ENCODE results near the gene HHIP.

DNA sequence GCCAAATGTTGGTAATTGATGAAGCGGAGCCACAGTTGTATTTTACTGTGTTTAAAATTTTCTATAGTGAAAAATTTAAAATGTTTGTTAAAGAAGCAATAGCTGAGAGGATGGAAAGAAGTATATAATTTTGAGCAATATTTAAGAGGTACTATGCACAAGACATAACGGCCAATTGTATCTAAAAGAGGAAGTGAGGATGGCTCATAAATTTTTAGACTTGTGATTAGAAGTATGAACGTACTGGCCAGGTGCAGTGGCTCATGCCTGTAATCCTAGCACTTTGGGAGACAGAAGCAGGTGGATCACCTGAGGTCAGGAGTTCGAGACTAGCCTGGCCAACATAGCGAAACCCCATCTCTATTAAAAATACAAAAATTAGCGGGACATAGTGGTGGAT is 12.7 kb upstream of the HHIP start:
- TF ChIP-seq, protein P1, sequence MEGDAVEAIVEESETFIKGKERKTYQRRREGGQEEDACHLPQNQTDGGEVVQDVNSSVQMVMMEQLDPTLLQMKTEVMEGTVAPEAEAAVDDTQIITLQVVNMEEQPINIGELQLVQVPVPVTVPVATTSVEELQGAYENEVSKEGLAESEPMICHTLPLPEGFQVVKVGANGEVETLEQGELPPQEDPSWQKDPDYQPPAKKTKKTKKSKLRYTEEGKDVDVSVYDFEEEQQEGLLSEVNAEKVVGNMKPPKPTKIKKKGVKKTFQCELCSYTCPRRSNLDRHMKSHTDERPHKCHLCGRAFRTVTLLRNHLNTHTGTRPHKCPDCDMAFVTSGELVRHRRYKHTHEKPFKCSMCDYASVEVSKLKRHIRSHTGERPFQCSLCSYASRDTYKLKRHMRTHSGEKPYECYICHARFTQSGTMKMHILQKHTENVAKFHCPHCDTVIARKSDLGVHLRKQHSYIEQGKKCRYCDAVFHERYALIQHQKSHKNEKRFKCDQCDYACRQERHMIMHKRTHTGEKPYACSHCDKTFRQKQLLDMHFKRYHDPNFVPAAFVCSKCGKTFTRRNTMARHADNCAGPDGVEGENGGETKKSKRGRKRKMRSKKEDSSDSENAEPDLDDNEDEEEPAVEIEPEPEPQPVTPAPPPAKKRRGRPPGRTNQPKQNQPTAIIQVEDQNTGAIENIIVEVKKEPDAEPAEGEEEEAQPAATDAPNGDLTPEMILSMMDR (IDR thresholded peaks at IDR 0.05), result no peak
- TF ChIP-seq POLR2A (IDR thresholded peaks at IDR 0.05) (no peak), POLR2AphosphoS5 (IDR thresholded peaks at IDR 0.05) (no peak)
